Nephron progenitor cell (in vitro differentiated cells): ENCODE results near the gene ABLIM3.

Experiments used
- DNase-seq: peaks from one replicate; pipeline ENCODE4 v3.0.0; 2021
- H3K27ac Mint-ChIP-seq: 2 replicates; pipeline ENCODE4 v1.8.0; 2021; ENCODE audit warnings: mild to moderate bottlenecking, moderate library complexity, mixed read lengths
- H3K27me3 Mint-ChIP-seq: 2 replicates; pipeline ENCODE4 v1.8.0; 2021; ENCODE audit warnings: mild to moderate bottlenecking, low read depth, mixed read lengths; ENCODE audit not compliant: poor library complexity
- H3K36me3 Mint-ChIP-seq: 2 replicates; pipeline ENCODE4 v1.8.0; 2021; ENCODE audit warnings: low read depth, mixed read lengths
- H3K4me1 Mint-ChIP-seq: 2 replicates; pipeline ENCODE4 v1.8.0; 2021; ENCODE audit warnings: mixed read lengths
- H3K4me3 Mint-ChIP-seq: 2 replicates; pipeline ENCODE4 v1.8.0; 2021; ENCODE audit warnings: mild to moderate bottlenecking, moderate library complexity, mixed read lengths
- H3K9me3 Mint-ChIP-seq: 2 replicates; pipeline ENCODE4 v1.8.0; 2021; ENCODE audit warnings: mild to moderate bottlenecking, moderate library complexity, mixed read lengths
- TF ChIP-seq, protein P1 (sequence below): fragments of 200-600 bp; sonication (generic); IDR thresholded peaks from 2 replicates; pipeline ENCODE4 v1.5.0; 2021; ENCODE audit warnings: antibody characterized with exemption

ABLIM3 gene

DNA sequence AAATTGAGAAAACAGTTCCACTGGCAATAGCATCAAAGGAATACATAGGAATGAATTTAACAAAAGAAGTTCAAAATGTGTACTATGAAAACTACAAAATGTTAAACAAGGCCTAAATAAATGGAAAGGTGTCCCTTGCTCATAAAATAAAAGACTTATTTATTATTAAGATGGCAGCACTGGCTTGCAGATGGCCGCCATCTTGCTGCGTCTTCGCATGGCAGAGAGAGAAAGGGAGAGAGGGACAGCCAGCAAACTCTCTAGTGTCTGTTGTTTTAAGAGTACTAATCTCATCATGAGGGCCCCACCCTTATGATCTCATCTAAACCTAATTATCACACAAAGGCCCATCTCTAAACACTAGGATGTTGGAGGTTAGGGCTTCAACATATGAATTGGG, 47.1 kb downstream of the ABLIM3 start:
- TF ChIP-seq, protein P1, sequence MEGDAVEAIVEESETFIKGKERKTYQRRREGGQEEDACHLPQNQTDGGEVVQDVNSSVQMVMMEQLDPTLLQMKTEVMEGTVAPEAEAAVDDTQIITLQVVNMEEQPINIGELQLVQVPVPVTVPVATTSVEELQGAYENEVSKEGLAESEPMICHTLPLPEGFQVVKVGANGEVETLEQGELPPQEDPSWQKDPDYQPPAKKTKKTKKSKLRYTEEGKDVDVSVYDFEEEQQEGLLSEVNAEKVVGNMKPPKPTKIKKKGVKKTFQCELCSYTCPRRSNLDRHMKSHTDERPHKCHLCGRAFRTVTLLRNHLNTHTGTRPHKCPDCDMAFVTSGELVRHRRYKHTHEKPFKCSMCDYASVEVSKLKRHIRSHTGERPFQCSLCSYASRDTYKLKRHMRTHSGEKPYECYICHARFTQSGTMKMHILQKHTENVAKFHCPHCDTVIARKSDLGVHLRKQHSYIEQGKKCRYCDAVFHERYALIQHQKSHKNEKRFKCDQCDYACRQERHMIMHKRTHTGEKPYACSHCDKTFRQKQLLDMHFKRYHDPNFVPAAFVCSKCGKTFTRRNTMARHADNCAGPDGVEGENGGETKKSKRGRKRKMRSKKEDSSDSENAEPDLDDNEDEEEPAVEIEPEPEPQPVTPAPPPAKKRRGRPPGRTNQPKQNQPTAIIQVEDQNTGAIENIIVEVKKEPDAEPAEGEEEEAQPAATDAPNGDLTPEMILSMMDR = no peak
- no peaks in the 10 kb centered on the region for H3K4me1 Mint-ChIP-seq
- H3K27me3 Mint-ChIP-seq = peaks cover 12% of the 10 kb centered on the region
- H3K27ac Mint-ChIP-seq = no peak overlapping the region
- DNase-seq = no peak
- H3K9me3 Mint-ChIP-seq = no peaks in the 10 kb centered on the region
- no peak overlapping the region for H3K4me3 Mint-ChIP-seq
- no peaks in the 10 kb centered on the region for H3K36me3 Mint-ChIP-seq

DNA sequence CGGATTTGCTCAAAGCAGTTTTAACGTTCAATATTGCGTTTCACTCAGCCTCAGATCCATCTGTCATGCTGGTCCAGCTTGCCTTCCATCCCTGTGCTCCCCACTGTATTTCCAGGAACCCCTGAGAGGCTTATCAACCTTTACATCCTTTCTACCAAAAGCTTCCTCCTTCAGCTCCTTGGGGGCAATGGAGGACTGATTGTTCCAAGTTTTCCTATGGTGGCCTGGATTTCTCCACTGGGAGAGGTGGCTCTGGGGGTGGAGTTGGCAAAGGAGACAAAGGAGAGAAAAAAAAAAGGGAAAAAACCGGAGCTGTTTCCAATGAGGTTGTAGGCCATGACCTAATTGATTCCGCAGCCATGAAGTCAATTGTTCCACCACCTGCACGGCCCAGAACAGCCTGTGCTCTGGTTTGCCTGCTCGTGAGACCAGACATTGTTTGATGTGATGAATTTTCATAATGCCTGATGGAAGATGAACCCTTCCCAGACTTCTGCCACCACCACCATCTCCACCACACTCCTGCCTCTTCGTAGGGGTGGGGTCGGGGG, 54.1 kb downstream of the ABLIM3 start:
- TF ChIP-seq, protein P1 = no peak
- Mint-ChIP-seq H3K36me3 (no peaks in the 10 kb centered on the region), H3K9me3 (no peaks in the 10 kb centered on the region), H3K4me1 (no peaks in the 10 kb centered on the region), H3K4me3 (no peak overlapping the region), H3K27ac (no peak overlapping the region), H3K27me3 (peaks cover 22% of the 10 kb centered on the region)
- no peak for DNase-seq

DNA sequence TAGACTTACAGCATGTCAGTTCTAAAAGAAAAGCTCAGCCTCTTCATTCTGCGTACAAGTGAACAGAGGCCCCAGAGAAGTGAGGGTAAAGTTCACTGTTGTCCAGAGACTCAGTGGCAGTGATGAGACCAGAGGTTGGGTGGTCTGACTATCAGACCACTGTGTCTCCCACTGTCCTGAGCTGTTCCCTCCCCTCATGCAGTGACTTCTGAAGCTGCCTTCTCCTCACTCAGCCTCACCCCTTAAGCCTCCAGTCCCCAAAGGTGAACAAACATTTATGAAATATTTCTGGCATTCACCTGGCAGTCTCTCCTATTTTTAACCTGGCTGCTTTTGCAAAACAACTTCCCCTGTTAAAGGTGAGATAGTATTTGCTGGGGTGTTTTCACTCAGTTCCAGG, 54.7 kb downstream of the ABLIM3 start:
- no peaks in the 10 kb centered on the region for H3K4me1 Mint-ChIP-seq
- no peak for DNase-seq
- no peaks in the 10 kb centered on the region for H3K9me3 Mint-ChIP-seq
- H3K4me3 Mint-ChIP-seq = no peak overlapping the region
- H3K27ac Mint-ChIP-seq = no peak overlapping the region
- H3K36me3 Mint-ChIP-seq = no peaks in the 10 kb centered on the region
- H3K27me3 Mint-ChIP-seq = peaks cover 19% of the 10 kb centered on the region
- TF ChIP-seq, protein P1 = no peak

DNA sequence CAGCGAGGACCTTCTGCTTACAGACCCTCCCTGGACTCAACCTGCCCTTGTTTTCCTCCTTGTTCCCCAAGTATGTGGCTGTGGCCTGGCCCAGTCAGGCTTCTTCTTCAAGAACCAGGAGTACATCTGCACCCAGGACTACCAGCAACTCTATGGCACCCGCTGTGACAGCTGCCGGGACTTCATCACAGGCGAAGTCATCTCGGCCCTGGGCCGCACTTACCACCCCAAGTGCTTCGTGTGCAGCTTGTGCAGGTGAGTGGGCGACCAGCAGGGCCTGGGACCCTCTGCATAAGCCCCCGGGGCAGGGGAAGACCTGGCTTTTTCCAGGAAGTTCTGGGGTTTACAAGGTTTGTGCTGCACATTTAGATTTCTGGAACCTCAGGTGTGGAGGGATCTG, 56.9 kb downstream of the ABLIM3 start:
- Mint-ChIP-seq H3K27me3 (peaks cover 17% of the 10 kb centered on the region), H3K27ac (no peak overlapping the region), H3K9me3 (no peaks in the 10 kb centered on the region), H3K4me3 (no peak overlapping the region), H3K36me3 (no peaks in the 10 kb centered on the region), H3K4me1 (no peaks in the 10 kb centered on the region)
- DNase-seq = no peak
- TF ChIP-seq, protein P1 = no peak

DNA sequence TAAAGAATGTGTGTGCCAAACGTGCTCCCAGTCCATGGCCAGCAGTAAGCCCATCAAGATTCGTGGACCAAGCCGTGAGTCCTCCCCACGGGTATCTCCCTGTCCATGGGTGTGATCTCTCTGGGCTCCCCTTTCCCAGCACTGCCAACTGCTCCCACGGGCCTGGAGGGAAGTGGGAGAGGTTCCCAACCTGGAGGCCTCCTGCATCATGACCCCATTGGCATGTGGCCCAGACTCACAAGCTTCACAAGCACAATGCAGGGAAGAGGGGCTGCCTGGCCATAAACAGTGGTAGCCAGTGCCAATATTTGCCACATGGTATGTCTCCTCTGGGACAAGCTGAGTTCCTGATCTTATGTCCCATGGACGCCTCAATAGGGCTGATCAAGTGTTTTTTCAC, 59.1 kb downstream of the ABLIM3 start:
- Mint-ChIP-seq H3K4me3 (no peak overlapping the region), H3K36me3 (no peaks in the 10 kb centered on the region), H3K27ac (no peak overlapping the region), H3K9me3 (no peaks in the 10 kb centered on the region), H3K27me3 (peaks cover 13% of the 10 kb centered on the region), H3K4me1 (no peaks in the 10 kb centered on the region)
- TF ChIP-seq, protein P1 = no peak
- no peak for DNase-seq

DNA sequence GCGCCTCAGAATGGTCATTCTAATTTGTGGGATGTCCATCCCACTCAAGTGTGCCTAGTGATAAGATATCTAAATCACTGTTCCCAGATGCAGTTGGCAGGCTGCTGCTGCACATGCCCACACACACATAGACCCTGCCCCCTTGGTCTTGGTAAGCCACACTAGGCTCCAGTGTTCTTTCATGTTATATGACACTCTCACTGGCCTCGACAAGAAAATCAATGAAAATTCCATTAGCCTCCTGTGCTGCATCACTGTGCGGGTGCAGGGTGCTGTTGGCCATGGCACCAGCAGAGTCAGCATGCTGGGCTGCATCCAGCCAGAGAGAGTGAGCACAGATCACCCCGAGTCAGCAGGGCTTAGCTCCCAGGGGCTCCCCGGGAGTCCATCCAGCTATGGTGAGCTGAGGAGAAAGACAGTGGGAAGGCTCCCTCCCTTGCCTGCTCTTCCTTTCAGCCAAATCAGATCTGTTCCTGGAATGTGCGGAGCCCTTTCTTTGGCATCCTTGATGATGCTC, 59.9 kb downstream of the ABLIM3 start:
- TF ChIP-seq, protein P1 = no peak
- Mint-ChIP-seq H3K4me3 (no peak overlapping the region), H3K9me3 (no peaks in the 10 kb centered on the region), H3K27ac (no peak overlapping the region), H3K27me3 (peaks cover 13% of the 10 kb centered on the region), H3K4me1 (no peaks in the 10 kb centered on the region), H3K36me3 (no peaks in the 10 kb centered on the region)
- DNase-seq = no peak
